ENCODE measurements around the gene KLF13.

KLF13 gene

GRCh38 chr15:31317421-31318327, 9.0 kb upstream of the KLF13 start:
- DNase-seq = no peak

DNA sequence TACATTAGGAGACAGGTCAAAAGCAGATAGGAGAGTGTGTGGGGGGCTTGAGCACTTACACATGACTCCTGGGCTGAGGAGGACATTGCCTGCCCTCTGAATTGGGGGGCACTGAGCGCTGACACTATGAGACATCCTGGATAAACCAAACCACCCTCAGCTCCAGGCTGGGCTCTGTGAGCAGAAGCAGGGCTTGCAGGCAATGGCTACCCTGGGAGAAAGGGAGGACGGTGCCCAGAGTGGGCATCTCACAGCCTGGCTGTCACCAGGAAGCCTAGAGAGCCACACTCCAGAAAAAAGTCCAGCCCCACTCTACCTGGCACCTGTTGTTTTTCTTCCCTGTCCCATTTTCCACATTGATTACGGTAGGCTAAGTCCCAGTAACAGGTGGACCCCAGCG, 8.2 kb upstream of the KLF13 start:
- no peak for DNase-seq

DNA sequence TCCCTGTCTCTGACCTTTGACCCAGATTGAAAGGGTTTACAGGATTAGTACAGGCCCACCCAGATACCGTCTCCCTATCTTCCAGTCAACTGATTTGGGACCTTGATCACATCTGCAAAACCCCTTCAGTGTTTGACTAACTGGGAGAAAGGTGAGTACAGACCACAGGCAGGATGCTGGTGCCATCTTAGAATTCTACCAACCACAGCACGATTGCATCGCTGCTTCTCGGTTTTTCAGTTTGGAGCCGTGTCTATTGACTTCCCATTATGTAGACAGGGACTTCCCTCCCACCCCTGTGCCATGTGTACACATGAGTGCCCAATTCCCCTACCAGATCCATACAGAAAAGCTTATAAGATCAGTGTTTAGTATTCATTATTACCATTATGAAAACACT, 6.6 kb upstream of the KLF13 start:
- DNase-seq = no peak

DNA sequence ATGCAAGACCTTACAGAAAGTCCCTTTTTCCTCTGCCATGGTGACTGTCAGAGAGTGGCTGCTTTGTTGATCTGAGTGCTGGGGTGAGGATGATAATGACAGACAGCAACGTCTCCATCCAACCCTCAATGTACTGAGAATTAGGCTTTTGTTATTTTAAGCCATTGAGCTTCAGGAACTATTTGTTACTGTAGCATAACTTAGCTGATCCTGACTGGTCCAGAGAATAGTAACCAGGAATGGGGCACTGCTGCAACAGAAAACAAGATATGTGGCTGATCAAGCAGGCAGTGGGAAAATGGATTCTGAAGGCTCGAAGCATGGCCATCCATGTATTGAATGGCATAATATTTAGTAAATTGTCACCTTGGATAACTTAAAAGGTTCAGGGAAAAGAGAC, 5.2 kb upstream of the KLF13 start:
- DNase-seq = no peak

DNA sequence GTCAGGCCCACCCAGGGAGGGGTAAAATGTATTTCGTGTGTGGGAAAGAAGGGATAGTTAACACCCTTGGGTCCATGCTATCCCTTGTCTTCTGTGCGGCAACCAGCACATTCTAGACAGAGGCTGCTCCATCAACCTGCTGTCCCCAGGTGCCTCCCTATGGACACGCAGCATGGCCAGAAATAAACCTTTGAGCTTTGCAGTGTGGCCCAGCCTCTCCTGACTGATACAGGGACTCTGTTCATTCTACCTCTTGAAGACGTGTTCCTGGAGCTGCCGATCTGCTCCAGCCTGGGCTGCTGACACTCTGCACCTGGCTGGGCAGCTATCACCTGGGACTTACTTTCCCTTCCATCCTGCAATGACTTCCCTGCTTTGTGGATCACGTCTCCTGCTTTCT, 4.1 kb upstream of the KLF13 start:
- DNase-seq = no peak

GRCh38 chr15:31323627-31324026, 3.0 kb upstream of the KLF13 start:
- DNase-seq = no peak

GRCh38 chr15:31324186-31324585, 2.4 kb upstream of the KLF13 start:
- no peak for DNase-seq

DNA sequence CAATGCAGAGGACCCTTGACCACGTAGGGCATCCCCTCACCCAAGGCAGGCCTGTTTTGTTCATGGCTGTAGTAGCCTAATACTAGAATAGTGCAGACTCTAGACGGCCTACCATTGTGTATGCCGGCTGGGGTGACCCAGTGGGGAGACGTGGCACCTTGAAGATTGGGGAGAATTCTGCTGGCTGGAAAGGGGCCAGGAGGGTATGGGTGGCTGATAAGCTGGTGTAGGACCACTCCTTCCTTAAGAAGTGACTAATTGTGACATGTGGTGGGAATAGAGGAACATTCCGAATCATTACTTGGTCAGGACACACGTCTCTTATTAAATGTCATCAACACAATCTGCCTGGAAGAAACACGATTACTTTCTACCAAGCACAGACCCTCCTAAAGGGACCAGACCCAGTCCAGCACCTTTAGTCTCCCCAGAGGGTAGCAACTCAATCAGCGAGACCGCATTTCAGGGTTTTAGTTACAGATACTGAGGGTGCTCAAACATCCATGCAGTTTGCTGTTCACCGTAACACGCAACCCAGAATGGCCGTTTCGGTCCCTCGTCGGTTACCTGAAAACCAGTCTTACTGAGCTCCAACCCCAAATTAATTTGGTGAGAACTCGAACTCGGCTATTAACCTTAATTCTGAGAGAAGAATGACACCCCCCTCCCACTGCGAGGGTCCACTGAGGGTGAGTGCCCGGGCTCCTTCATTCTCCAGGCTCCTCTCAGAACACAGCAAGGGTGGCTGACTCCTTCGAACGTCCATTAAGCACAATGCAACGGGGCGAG, 1.6 kb upstream of the KLF13 start:
- DNase-seq = no peak

- no peak for DNase-seq
Observed at GRCh38 chr15:31325595-31326155, 960 bp upstream of the KLF13 start.

- no peak for DNase-seq
Observed at GRCh38 chr15:31326875-31327668, 437 bp downstream of the KLF13 start.

DNA sequence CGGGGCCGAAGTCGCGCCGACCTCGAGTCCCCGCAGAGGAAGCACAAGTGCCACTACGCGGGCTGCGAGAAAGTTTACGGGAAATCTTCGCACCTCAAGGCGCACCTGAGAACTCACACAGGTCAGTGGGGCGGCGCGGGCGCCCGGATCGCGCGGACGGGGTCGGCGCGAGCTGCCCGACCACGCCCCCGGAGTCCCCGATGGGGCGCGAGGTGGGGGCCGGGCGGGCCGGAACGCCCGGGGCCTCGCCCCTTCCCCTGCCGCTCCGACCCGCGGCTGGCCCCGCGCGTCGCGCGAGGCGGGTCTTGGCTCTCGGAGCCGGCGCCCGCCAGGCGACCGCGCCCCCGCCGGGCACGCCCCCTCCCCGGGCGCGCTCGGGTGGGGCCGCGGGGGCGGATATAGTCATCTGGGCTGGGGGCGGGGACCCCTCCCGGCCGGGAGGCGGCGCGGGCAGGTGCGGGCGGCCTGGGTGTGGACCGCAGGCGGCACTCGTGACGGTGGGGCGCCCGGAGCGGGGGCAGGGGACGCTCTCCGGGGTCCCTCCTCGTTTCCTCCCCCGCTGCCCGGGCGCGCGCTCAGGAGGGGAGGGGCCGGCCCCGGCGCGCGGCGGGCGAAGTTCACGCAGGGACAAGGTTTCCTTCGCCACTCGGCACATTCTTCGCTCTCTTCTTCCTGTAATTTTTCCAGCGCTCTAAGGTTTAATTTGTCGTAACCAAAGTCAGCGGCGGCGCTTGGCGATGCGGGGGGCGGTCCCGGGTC, 1.2 kb downstream of the KLF13 start:
- DNase-seq = no peak

DNA sequence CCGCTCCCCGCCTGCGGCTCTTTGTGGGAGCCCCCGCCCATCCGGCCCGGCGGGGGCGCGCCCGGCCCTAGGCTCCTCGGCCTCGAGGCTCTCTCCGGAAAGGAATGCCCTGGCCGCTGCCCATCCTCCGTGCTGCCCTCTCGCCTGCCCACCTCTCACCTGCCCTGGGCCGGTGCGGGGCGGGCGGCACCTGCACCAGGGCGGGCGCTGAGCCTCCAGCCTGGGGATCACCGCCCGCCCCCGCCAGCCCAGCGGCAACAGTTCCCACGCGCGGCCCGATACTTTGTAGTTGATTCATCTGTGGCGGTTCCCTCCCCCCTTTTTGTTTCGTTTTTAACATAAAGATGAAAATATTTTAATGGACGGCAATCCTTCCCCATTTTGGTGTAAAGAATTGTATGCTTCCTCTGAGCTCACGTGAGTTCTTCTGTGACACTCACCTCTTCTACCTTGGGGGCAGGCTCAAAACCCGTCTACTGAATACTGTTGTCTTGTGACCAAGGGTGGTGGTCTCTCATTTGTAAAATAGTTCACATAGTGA, 1.9 kb downstream of the KLF13 start:
- DNase-seq = no peak

GRCh38 chr15:31328969-31329639, 2.5 kb downstream of the KLF13 start:
- no peak for DNase-seq

DNA sequence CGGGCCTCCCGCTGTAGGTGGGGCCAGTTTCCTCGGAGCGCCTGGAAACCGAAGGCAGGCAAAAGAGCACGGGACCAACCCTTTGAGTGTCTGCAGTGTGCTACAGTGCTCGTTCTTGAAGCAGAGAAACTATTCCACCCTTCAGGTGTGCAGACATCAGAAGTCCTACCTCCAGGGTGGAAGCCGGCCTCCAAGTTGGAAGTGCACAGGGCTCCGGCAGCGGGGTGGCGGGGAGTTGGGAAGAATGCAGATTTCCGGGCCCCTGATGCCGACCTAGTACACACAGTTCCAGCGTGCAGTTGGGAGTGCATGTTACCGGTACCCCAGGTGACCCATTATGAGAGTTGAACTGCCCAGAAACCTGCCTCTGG, 3.0 kb downstream of the KLF13 start:
- no peak for DNase-seq

- DNase-seq = no peak
Observed at GRCh38 chr15:31330111-31330785, 3.6 kb downstream of the KLF13 start.

DNA sequence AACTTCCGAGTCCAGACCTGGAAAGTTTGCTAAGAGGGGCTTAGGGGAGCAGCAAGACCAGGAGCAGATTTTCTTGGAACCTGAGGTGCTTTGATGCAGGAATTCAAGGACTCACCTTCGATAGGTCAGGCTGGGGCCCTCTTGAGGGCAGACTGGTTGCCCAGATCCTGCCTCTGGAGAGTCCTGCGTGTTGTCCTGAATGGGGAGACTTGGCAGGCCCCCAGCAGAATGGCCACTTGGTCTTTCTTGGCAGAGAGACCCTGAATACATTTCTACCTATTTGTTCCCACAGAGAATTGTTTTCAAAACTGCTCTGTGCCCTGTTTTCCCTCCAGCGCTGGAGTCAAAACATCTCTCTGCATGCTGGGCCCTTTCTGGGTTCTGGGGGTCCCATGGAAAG, 4.2 kb downstream of the KLF13 start:
- DNase-seq = no peak

DNA sequence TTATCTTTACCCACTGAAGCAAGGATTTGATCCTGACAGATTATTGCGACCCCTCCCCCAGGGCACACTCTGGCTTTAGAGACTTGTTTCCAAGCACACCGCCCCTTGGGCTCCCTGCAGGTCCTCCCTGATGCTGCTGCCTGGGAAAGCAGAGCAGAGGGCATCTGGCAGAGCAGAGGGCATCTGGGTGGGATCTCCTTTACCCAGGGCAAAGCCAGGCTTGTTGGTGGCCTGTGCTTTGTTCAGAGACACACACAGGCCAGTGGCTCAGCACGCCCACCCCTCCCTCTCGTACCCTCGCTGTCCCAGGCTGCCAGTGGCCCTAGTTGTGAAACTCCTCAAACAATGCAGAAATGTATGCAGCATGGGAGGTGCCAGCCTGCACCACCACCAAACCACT, 4.8 kb downstream of the KLF13 start:
- DNase-seq = no peak

DNA sequence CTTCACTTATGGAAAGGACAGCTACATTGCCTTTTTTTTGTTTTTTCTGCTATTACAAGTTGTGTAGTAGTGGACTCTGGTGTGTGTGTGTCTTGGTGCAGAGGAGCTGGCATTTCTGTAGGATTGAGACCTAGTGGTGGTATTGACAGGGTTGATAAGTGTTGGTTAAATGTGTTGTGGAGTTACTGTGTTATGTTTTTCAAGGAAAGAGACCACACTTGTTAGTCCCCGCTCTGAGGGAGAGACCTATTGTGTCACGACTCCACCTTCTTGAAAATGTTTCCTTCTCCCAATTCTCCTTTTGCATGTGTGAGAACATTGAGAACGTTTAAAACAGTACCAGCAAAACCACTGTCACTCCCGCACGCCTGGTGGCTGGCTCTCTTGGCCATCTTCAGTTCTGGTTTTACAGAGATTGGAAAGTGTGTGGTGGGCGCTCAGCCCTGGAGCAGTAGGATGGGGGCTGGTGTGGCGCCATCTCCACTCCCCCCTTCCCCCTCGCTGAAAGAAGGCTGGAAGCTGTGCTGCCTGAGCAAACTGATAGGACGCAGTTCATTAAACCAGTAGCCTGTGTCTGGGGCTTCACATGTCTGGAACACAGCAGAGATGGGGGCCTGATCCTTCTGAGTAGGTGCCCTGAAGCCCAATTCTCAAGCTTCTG, 5.5 kb downstream of the KLF13 start:
- no peak for DNase-seq

GRCh38 chr15:31332681-31333071, 6.0 kb downstream of the KLF13 start:
- no peak for DNase-seq

DNA sequence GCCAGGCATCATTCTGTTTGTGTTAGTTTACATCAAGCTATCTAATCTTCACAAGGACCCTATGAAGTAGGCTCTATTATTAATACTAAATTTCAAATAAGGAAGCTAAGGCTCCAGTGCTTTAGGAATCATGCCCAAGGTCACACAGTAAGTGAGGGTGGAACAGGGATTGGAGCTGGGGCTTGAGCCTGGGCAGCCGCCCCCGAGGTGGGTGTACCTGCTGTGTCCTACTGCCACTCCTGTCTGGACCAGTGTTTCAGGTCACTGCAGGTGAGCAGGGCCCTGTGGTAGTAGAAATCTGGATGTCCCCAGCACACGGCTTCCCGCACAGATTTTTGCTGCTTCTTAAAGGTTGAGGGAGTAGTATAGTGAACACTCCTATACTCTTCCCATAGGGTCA, 6.5 kb downstream of the KLF13 start:
- DNase-seq = no peak
